Measurements from ENCODE around the gene POTEB. TPM values are rescaled to one million over a fixed set of nuclear protein-coding genes. Genes with fewer than 3 reads are reported as not detected.

Gene POTEB
- not detected in 2 replicates for total RNA-seq

GRCh38 chr15:21877635-21878034 is at the start of gene POTEB:
POTEB (minus strand) TSS chr15:21877735; CDS start chr15:21877246, 489 bp downstream.

Small RNA genes within 50 kb of the gene (small RNA-seq; reads per million reads assigned to genes)
- gene MIR3118-4 (not detected), gene RNU6-631P (not detected)

Other genes with a start within 250 kb of the POTEB start
- not detected in 2 replicates for gene OR4M2, start 202.8 kb upstream of the POTEB start, total RNA-seq